Measurements from ENCODE around the gene FGF14.

DNA sequence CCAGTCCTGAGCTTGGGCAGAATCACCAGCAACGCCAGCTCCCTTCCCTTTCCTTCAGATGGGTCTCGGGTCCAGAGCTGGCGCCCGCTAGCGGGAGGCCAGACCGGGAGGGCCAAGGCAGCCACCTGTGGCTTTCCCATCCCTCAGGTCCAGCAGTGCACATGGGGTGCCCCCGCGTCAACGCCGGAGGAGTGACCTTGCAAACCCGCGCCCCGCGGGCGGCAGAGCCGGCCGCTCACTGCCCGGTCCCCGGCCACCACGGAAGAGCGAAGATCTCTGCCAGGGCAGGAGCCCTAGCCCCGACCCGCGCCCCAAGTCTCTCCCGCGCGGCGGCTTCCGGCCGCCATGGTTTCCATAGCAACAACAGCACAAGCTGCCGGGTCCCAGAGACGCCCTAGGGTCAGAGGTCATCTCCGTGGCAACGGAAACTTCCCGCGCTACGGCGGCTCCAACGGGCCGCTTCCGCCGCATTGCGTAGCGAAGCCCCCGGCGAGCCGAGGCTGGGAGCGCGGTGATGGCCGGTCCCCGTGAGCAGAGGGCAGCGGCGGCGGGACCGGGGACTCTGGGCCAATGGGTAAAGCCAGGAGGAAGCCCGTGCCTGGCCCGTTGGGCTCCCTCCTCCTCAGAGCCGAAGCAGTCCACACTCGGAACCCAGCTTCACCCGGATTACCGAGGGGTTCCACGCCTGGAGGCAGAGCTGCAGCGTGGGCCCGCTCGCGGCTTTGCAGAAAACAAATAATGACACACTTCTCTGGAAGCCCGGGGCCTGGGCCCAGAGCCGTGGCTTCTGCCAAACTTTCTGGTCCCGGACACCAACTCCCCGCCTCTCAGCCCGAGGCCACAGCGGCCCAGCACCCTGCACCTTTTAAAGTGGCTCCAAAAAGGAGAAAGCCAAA is 7.4 kb downstream of the FGF14 start:
- TF ChIP-seq, protein P1, sequence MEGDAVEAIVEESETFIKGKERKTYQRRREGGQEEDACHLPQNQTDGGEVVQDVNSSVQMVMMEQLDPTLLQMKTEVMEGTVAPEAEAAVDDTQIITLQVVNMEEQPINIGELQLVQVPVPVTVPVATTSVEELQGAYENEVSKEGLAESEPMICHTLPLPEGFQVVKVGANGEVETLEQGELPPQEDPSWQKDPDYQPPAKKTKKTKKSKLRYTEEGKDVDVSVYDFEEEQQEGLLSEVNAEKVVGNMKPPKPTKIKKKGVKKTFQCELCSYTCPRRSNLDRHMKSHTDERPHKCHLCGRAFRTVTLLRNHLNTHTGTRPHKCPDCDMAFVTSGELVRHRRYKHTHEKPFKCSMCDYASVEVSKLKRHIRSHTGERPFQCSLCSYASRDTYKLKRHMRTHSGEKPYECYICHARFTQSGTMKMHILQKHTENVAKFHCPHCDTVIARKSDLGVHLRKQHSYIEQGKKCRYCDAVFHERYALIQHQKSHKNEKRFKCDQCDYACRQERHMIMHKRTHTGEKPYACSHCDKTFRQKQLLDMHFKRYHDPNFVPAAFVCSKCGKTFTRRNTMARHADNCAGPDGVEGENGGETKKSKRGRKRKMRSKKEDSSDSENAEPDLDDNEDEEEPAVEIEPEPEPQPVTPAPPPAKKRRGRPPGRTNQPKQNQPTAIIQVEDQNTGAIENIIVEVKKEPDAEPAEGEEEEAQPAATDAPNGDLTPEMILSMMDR (IDR thresholded peaks at IDR 0.05), result no peak
- no peak for TF ChIP-seq EZH2 (IDR thresholded peaks at IDR 0.05; ENCODE audit: borderline replicate concordance, insufficient read depth, low read depth, low read length, poor library complexity, severe bottlenecking)

All from B cell (primary cell).